HG03196 (cell line): ENCODE measurements around the gene SDCBP2.

Experiments used
- ATAC-seq: cut with Tn5 transposase; IDR thresholded peaks from one replicate; pipeline ENCODE4 v1.9.1; 2021; ENCODE audit not compliant: unreplicated experiment

Gene SDCBP2

GRCh38 chr20:1298166-1298565 lies 30.8 kb downstream of the SDCBP2 start:
- no peak for ATAC-seq

DNA sequence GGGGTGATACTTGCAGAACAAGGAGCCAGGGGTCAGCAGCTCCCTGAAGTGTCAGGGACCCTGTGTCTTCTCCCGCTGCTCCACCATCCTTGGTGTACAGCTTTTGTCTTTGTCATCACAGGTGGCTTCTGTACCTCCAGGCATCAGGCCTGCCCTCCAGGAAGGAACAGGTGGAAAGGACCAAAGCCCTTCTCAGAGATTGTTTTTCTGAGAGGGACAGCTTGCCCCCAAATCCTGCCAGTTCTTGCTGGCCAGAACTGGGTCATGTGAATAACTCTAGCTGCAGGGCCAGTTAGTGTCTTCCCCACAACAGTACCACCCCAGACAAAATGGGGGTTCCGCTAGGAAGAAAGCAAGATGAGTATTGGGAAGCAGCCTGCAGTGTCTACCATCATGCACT lies 31.5 kb downstream of the SDCBP2 start:
- ATAC-seq: no peak

GRCh38 chr20:1296922-1297321 lies 32.0 kb downstream of the SDCBP2 start:
- no peak for ATAC-seq

GRCh38 chr20:1296117-1296610 lies 32.8 kb downstream of the SDCBP2 start:
- ATAC-seq: no peak

GRCh38 chr20:1295276-1295930 lies 33.5 kb downstream of the SDCBP2 start:
- no peak for ATAC-seq

DNA sequence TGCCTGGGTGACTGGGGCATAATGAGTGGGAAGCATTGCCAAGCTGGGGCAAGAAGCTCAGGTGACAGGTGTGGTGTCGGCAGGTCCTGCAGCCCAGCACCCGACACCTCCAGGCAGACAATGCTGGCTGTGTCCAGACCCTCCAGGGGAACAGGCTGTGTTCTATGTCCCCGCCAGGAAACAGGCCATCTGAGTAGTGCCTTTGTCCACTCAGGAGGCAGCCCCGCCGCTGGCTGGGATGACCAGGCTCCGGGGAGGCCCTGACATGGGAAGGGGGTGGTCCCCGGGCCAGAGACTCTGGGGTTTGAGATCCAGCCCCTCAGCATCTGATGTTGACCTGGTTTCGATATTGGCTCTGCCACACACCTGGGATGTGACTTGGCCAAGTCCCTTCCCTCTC lies 34.4 kb downstream of the SDCBP2 start:
- ATAC-seq: no peak

DNA sequence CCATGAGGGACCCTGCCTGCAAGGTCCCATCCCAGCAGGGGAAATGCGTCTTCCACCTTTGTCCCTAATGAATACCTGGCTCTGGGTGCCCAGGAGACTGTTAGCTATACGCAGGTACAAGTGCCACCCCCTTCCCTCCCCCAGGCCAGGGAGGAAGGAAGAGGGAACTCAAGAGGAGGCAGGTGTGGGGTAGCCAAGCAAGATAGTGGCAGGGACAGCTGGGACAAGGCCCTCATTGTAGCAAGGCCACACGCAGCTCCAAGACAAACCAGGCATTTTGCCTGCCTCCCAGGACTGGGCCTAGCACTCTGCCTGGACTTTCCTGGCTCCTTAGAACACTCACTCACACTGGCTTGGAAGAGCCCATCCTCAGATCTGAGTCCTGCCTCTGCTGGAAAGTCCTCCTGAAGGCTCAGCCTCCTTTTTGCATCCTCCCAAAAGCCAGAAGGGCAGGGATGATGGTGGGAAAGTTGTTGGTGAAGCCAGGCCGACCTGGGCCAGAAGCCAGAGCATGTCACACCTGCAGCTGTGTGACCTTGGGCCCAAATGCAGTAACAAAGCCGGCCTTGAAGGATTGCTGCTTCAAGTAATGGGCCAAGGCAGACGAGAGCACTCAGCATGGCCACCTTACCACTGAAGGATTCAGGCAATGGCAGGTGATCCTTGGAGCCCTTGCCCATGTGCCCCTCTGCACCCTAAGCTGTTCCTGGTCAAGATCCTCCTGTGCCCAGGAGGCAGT lies 35.1 kb downstream of the SDCBP2 start:
- ATAC-seq: no peak

DNA sequence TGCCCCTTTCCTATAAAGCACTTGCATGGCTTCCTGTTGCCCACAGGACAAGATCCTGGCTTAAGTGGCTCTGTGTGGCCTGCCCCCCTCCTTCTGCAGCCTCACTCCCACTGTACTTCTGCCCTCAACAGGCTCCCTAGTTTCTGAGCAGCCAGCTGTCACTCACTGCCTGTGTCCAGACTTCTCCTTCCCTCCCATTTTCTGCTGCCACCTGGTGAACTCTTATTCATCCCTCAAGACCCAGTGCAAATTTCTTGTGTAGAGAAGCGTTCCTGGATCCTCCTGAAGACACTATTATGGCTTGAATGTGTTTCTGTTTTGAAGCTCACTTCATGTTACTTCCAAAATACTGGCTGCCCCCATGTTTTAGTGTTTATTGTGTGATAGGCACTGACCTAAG lies 36.3 kb downstream of the SDCBP2 start:
- ATAC-seq: no peak

DNA sequence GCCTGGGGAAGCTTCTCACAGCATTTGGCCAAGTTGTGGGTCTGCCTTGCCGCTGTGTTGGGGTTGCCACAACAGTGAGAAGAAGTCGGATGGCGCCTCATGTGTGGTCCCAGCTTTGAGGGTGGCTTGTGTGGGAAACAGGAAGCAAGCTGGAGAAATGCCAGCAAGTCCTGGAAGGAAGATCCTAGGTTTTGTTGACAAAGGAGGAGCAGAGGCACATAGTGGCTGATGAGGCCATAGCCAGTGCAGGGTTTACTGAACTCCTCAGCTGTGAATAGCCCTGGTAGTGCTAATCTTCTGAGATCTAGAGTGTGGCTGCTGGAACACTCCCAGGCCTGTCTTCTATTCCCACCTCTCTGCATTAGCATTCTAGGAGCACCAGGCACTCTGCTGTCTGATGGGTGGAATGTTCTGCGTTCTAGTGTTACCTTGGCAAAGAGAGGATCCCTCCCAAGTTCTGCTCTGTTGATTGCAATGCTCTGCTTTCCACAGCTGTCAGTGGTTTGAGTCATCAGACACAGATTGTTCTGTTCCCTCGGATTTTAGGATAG lies 37.7 kb downstream of the SDCBP2 start:
- no peak for ATAC-seq

- no peak for ATAC-seq
Observed at GRCh38 chr20:1287787-1288569, 41.0 kb downstream of the SDCBP2 start.

GRCh38 chr20:1287306-1287705 lies 41.6 kb downstream of the SDCBP2 start:
- ATAC-seq: no peak

- no peak for ATAC-seq
Observed at GRCh38 chr20:1286267-1287024, 42.5 kb downstream of the SDCBP2 start.

- no peak for ATAC-seq
Observed at GRCh38 chr20:1283522-1284510, 45.1 kb downstream of the SDCBP2 start.

DNA sequence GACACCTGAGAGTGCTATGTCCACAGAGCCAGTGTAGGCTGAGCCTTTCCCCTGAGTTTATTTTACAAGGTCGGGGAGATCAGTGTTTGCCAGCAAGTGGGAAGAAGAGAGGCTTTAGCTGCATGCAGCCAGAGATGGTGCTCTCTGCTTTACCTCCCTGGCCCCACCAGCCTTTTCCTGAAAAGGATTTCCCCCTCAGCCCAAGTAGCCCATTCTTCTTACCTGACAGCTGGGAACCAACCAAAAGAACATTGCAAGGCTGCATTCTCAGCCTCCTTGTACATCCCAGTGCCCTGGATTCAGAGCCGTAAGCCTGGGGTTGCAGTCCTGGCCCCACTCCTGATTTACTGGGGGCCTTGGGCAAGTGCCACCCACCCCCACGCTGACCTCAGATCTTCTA lies 46.0 kb downstream of the SDCBP2 start:
- ATAC-seq: no peak

GRCh38 chr20:1281279-1282057 lies 47.5 kb downstream of the SDCBP2 start:
- ATAC-seq: no peak

- no peak for ATAC-seq
Observed at GRCh38 chr20:1280195-1281102, 48.5 kb downstream of the SDCBP2 start.

DNA sequence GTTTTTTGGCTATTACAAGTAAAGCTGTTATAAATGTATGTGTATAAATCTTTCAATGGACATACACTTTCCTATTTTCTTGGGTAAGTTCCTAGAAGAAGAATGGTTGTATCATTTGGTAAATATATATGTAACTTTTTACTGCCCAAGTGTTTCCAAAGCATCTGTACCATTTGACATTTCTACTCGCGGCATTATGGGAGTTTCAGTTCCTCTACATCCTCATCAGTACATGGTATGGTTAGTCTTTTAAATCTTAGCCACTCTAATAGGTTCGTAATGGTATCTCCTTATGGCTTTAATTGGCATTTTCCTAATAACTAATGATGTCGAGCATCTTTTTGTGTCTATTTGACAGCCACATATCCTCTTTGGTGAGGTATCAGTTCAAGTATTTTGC lies 49.9 kb downstream of the SDCBP2 start:
- ATAC-seq: no peak
